Large intestine (tissue), 3 donors: Measurements from ENCODE around the gene ADGRB3. TPM values are rescaled to one million over a fixed set of nuclear protein-coding genes. Genes with fewer than 3 reads are reported as not detected.

Experiments used
- DNase-seq, 2 donors: peaks; one replicate each; pipeline versions ENCODE4 v3.0.0 to v3.0.0-alpha.2; 2013
- H3K27ac ChIP-seq: one replicate; pipeline ENCODE4 v1.5.1; 2013; ENCODE audit warnings: low read length
- H3K27me3 ChIP-seq: 2 replicates; pipeline ENCODE4 v1.6.1; 2013; ENCODE audit warnings: low read length; ENCODE audit not compliant: control insufficient read depth, insufficient read depth
- H3K36me3 ChIP-seq: 2 replicates; pipeline ENCODE4 v1.6.1; 2013; ENCODE audit warnings: low read length; ENCODE audit not compliant: control insufficient read depth, insufficient read depth
- H3K4me1 ChIP-seq: one replicate; pipeline ENCODE4 v1.6.1; 2013; ENCODE audit warnings: low read length; ENCODE audit not compliant: control insufficient read depth, insufficient read depth
- H3K4me3 ChIP-seq: one replicate; pipeline ENCODE4 v1.5.1; 2013; ENCODE audit warnings: low read length
- H3K9me3 ChIP-seq: one replicate; pipeline ENCODE4 v1.6.1; 2013; ENCODE audit warnings: mild to moderate bottlenecking, low read depth, low read length, moderate library complexity; ENCODE audit not compliant: control insufficient read depth
- WGBS: methylation state at CpG from one replicate; pipeline ENCODE4 v1.1.5; 2013; ENCODE audit warnings: low lambda C conversion rate; ENCODE audit not compliant: insufficient coverage; 5-methylcytosine and 5-hydroxymethylcytosine counted together
- polyA plus RNA-seq: library from polyadenylated mRNA; unstranded; fragments of 120-200 nt; gene quantifications from one replicate; pipeline ENCODE4 v1.2.1, GENCODE V29; 2013

The ADGRB3 gene
- polyA plus RNA-seq, 1 donor = 8.3 TPM

DNA sequence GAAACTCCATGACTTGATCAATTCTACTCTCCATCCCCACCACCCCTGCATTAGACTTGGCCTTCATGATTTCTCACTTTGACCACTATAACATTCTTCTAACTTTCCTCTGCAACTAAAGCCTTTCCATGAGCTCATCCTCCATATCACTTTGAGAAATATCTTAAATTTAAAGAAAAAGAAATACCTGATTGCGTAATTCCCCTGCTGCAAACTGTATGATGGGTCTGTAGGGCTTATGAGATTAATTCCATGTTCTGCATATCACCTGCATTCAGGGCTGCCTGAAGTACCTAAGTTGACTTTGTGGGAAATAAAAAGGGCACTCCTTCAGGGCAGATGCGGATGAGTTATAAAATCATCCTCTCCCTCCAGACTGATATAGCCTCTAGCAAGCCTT lies 611.9 kb downstream of the ADGRB3 start:
- H3K36me3 ChIP-seq = no peaks in the 10 kb centered on the region
- H3K4me3 ChIP-seq = no peak overlapping the region
- H3K4me1 ChIP-seq = no peaks in the 10 kb centered on the region
- no peak for DNase-seq
- H3K27ac ChIP-seq = no peak overlapping the region
- no peaks in the 10 kb centered on the region for H3K9me3 ChIP-seq
- H3K27me3 ChIP-seq = no peaks in the 10 kb centered on the region
- no CpG with 5 or more reads among the region's 2 CpGs for WGBS

- WGBS = no CpG with 5 or more reads among the region's 2 CpGs
- H3K27me3 ChIP-seq = no peaks in the 10 kb centered on the region
- no peaks in the 10 kb centered on the region for H3K36me3 ChIP-seq
- no peak overlapping the region for H3K27ac ChIP-seq
- H3K4me3 ChIP-seq = no peak overlapping the region
- no peaks in the 10 kb centered on the region for H3K9me3 ChIP-seq
- no peaks in the 10 kb centered on the region for H3K4me1 ChIP-seq
- no peak for DNase-seq
Measured at GRCh38 chr6:69261010-69261409, 625.9 kb downstream of the ADGRB3 start.

- Histone ChIP-seq H3K4me1 (no peaks in the 10 kb centered on the region), H3K4me3 (no peak overlapping the region), H3K36me3 (no peaks in the 10 kb centered on the region), H3K27ac (no peak overlapping the region), H3K27me3 (no peaks in the 10 kb centered on the region), H3K9me3 (no peaks in the 10 kb centered on the region)
- DNase-seq = no peak
- WGBS = no CpG with 5 or more reads among the region's 2 CpGs
Measured at GRCh38 chr6:69263297-69263696, 628.2 kb downstream of the ADGRB3 start.

- Histone ChIP-seq H3K4me1 (no peaks in the 10 kb centered on the region), H3K4me3 (no peak overlapping the region), H3K27ac (no peak overlapping the region), H3K27me3 (no peaks in the 10 kb centered on the region), H3K9me3 (no peaks in the 10 kb centered on the region), H3K36me3 (no peaks in the 10 kb centered on the region)
- no peak for DNase-seq
- WGBS = 100% methylated on average over 1 of the region's 2 CpGs
Measured at GRCh38 chr6:69265090-69265489, 630.0 kb downstream of the ADGRB3 start.

- no peaks in the 10 kb centered on the region for H3K27me3 ChIP-seq
- no peaks in the 10 kb centered on the region for H3K36me3 ChIP-seq
- H3K27ac ChIP-seq = no peak overlapping the region
- H3K9me3 ChIP-seq = no peaks in the 10 kb centered on the region
- H3K4me1 ChIP-seq = no peaks in the 10 kb centered on the region
- DNase-seq = no peak
- WGBS = 78% methylated on average over 1 of the region's 1 CpG
- no peak overlapping the region for H3K4me3 ChIP-seq
Measured at GRCh38 chr6:69265706-69266105, 630.6 kb downstream of the ADGRB3 start.

GRCh38 chr6:69276204-69276603 lies 641.1 kb downstream of the ADGRB3 start:
- Histone ChIP-seq H3K27ac (no peak overlapping the region), H3K36me3 (no peaks in the 10 kb centered on the region), H3K4me3 (no peak overlapping the region), H3K27me3 (no peaks in the 10 kb centered on the region), H3K9me3 (no peaks in the 10 kb centered on the region), H3K4me1 (no peaks in the 10 kb centered on the region)
- no peak for DNase-seq

- Histone ChIP-seq H3K27ac (no peak overlapping the region), H3K4me3 (no peak overlapping the region), H3K27me3 (no peaks in the 10 kb centered on the region), H3K36me3 (no peaks in the 10 kb centered on the region), H3K9me3 (no peaks in the 10 kb centered on the region), H3K4me1 (no peaks in the 10 kb centered on the region)
- no peak for DNase-seq
- no CpG with 5 or more reads among the region's 4 CpGs for WGBS
Measured at GRCh38 chr6:69279805-69280204, 644.7 kb downstream of the ADGRB3 start.

GRCh38 chr6:69280858-69281257 lies 645.8 kb downstream of the ADGRB3 start:
- Histone ChIP-seq H3K27ac (no peak overlapping the region), H3K27me3 (no peaks in the 10 kb centered on the region), H3K4me3 (no peak overlapping the region), H3K36me3 (no peaks in the 10 kb centered on the region), H3K9me3 (no peaks in the 10 kb centered on the region), H3K4me1 (no peaks in the 10 kb centered on the region)
- no peak for DNase-seq
- WGBS = no CpG with 5 or more reads among the region's 1 CpG

DNA sequence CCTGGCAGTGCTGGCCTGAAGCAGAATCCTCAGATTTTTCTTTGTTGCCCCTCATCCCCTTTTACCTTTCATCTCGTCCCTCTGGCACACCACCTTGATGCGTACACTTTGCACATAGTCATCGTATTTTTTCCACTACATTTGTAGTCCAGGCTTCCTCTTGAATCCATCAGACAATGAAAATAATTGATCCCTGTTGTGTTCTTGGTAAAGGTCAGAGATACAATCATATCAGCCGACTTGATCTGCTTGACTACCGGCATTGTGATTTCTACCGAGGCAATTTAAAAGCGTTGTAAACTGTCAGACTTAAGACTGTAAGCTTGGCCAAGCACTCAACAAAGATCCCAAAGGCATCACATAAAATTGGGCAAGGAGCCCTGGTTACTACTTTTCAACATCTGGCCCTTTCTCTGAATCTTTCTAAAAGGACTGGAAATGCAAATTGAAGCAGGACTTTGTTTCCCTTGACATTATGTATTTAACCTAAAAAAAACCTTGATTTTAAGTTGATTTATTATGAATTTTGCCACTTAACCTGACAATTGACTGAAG lies 649.2 kb downstream of the ADGRB3 start:
- H3K4me1 ChIP-seq = no peaks in the 10 kb centered on the region
- H3K9me3 ChIP-seq = no peaks in the 10 kb centered on the region
- 77% methylated on average over 4 of the region's 7 CpGs for WGBS
- H3K27ac ChIP-seq = no peak overlapping the region
- H3K27me3 ChIP-seq = no peaks in the 10 kb centered on the region
- H3K36me3 ChIP-seq = no peaks in the 10 kb centered on the region
- no peak for DNase-seq
- H3K4me3 ChIP-seq = no peak overlapping the region

- H3K27me3 ChIP-seq = no peaks in the 10 kb centered on the region
- H3K4me3 ChIP-seq = no peak overlapping the region
- DNase-seq = no peak
- no peak overlapping the region for H3K27ac ChIP-seq
- no peaks in the 10 kb centered on the region for H3K4me1 ChIP-seq
- no peaks in the 10 kb centered on the region for H3K9me3 ChIP-seq
- no peaks in the 10 kb centered on the region for H3K36me3 ChIP-seq
- 86% methylated on average over 1 of the region's 2 CpGs for WGBS
Measured at GRCh38 chr6:69285054-69285453, 650.0 kb downstream of the ADGRB3 start.

DNA sequence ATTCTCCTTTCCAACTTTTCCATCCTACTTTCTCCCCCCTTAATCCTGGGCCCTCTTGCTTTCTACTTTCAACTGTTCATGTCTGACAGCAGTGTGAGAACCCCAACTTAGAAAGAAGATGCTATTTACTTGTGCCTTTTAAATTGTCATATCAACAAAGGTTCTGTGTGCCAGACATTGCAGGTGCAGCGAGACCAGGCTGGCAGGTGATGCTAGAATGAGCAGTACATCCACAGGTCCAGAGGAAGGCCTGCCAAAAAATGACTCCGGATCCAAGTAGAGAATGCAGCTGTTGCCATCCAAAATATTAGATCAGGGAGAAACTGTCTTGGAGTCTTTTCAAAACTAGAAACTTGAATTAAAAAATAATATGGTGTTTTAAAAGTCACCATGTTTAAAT lies 651.2 kb downstream of the ADGRB3 start:
- no CpG with 5 or more reads among the region's 2 CpGs for WGBS
- Histone ChIP-seq H3K27ac (no peak overlapping the region), H3K36me3 (no peaks in the 10 kb centered on the region), H3K4me1 (no peaks in the 10 kb centered on the region), H3K9me3 (no peaks in the 10 kb centered on the region), H3K4me3 (no peak overlapping the region), H3K27me3 (no peaks in the 10 kb centered on the region)
- DNase-seq = no peak
